Stimulated activated CD8-positive, alpha-beta memory T cell treated with anti-CD3 and anti-CD28 coated beads, Interleukin-7, amount 100 ng/mL, for 4 hours (primary cell): ENCODE data around the gene LARP4B.

Source experiments
- DNase-seq, 2 donors: peaks; one replicate each; pipeline ENCODE4 v3.0.0-alpha.2; 2020; ENCODE audit warnings: low read depth in 2 of 2

LARP4B gene

GRCh38 chr10:924524-924859 is 7.0 kb downstream of the LARP4B start:
- DNase-seq: no peak

- no peak for DNase-seq
Observed at GRCh38 chr10:923844-924523, 7.5 kb downstream of the LARP4B start.

GRCh38 chr10:921471-922414 is 9.8 kb downstream of the LARP4B start:
- DNase-seq: no peak

GRCh38 chr10:920450-920849 is 11.1 kb downstream of the LARP4B start:
- no peak for DNase-seq

- DNase-seq: no peak
Observed at GRCh38 chr10:919481-919880, 12.0 kb downstream of the LARP4B start.

- DNase-seq: no peak
Observed at GRCh38 chr10:917999-918398, 13.5 kb downstream of the LARP4B start.

GRCh38 chr10:917416-917720 is 14.1 kb downstream of the LARP4B start:
- DNase-seq: no peak

GRCh38 chr10:916716-917415 is 14.6 kb downstream of the LARP4B start:
- DNase-seq: no peak

GRCh38 chr10:909831-910230 is 21.7 kb downstream of the LARP4B start:
- DNase-seq: no peak

- no peak for DNase-seq
Observed at GRCh38 chr10:905972-906371, 25.5 kb downstream of the LARP4B start.

- DNase-seq: no peak
Observed at GRCh38 chr10:905503-905902, 26.0 kb downstream of the LARP4B start.

- no peak for DNase-seq
Observed at GRCh38 chr10:904403-904802, 27.1 kb downstream of the LARP4B start.

- no peak for DNase-seq
Observed at GRCh38 chr10:898141-898540, 33.4 kb downstream of the LARP4B start.

GRCh38 chr10:896982-897381 is 34.5 kb downstream of the LARP4B start:
- DNase-seq: no peak

GRCh38 chr10:895324-895723 is 36.2 kb downstream of the LARP4B start:
- DNase-seq: no peak

- no peak for DNase-seq
Observed at GRCh38 chr10:878895-879294, 52.6 kb downstream of the LARP4B start.

GRCh38 chr10:878333-878759 is 53.2 kb downstream of the LARP4B start:
- no peak for DNase-seq

- DNase-seq: no peak
Observed at GRCh38 chr10:876438-876837, 55.1 kb downstream of the LARP4B start.

GRCh38 chr10:873020-873419 is 58.5 kb downstream of the LARP4B start:
- DNase-seq: no peak

- DNase-seq: no peak
Observed at GRCh38 chr10:871951-872403, 59.5 kb downstream of the LARP4B start.

GRCh38 chr10:870564-871166 is 60.8 kb downstream of the LARP4B start:
- no peak for DNase-seq

GRCh38 chr10:869171-869570 is 62.3 kb downstream of the LARP4B start:
- no peak for DNase-seq
